NB4 (cell line): ENCODE measurements around the gene NAA60.

ENCODE experiments used
- DNase-seq: peaks from one replicate; pipeline ENCODE4 v3.0.0; 2010; ENCODE audit warnings: low read depth
- H3K4me3 ChIP-seq: one replicate; pipeline ENCODE4 v1.5.1; 2011; ENCODE audit warnings: mild to moderate bottlenecking, low read depth, low read length, moderate library complexity
- MYC ChIP-seq: IDR thresholded peaks from 2 replicates; pipeline ENCODE4 v1.6.1; 2011; ENCODE audit warnings: low read depth, low read length
- POLR2A ChIP-seq: IDR thresholded peaks from 2 replicates; pipeline ENCODE4 v1.6.1; 2011; ENCODE audit warnings: mild to moderate bottlenecking; ENCODE audit not compliant: insufficient read length; ENCODE audit errors: extremely low read depth
- TF ChIP-seq, protein P1 (sequence below): IDR thresholded peaks from one replicate; pipeline ENCODE4 v1.5.1; 2012; ENCODE audit warnings: low read depth, low read length
- TF ChIP-seq, protein P2 (sequence below): IDR thresholded peaks from 2 replicates; pipeline ENCODE4 v1.6.1; 2011; ENCODE audit warnings: low read depth, low read length

NAA60 gene

DNA sequence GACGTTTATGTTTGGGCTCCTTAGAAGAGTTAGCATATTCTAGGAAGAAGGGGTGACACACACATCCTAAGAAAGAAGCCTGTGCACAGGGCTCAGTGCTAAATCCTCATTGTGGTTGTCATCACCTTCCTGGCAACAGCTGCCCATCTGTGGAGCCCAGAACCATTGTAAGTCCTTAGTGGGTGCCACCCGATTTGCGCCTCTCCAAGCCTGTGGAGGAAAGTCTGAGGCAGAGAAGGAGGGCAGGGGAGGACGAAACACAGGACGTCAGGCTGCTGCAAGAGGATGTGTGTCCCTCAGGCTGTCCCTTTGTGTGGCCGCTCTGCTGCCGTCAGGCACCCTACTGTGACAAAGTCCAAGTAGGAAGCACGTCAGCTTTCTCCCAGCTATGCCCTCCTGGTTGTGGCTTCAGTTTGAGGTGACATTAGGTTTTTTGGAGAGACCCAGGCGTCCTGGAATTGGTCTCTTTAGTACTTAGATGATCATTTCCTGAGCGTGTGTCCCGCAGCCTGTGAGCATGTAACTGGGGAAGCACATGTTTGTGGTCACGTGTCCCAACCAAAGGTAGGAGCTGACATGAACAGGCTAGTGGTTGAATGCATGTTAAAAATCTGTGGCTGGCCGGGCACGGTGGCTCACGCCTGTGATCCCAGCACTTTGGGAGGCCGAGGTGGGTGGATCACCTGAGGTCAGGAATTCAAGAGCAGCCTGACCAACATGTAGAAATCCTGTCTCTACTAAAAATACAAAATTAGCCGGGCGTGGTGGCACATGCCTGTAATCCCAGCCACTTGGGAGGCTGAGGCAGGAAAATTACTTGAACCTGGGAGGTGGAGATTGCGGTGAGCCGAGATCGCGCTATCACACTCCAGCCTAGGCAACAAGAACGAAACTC is 68.1 kb downstream of the NAA60 start:
- H3K4me3 ChIP-seq = no peak overlapping the region
- TF ChIP-seq POLR2A (no peak), MYC (no peak)
- TF ChIP-seq, protein P1, sequence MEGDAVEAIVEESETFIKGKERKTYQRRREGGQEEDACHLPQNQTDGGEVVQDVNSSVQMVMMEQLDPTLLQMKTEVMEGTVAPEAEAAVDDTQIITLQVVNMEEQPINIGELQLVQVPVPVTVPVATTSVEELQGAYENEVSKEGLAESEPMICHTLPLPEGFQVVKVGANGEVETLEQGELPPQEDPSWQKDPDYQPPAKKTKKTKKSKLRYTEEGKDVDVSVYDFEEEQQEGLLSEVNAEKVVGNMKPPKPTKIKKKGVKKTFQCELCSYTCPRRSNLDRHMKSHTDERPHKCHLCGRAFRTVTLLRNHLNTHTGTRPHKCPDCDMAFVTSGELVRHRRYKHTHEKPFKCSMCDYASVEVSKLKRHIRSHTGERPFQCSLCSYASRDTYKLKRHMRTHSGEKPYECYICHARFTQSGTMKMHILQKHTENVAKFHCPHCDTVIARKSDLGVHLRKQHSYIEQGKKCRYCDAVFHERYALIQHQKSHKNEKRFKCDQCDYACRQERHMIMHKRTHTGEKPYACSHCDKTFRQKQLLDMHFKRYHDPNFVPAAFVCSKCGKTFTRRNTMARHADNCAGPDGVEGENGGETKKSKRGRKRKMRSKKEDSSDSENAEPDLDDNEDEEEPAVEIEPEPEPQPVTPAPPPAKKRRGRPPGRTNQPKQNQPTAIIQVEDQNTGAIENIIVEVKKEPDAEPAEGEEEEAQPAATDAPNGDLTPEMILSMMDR = no peak
- TF ChIP-seq, protein P2, sequence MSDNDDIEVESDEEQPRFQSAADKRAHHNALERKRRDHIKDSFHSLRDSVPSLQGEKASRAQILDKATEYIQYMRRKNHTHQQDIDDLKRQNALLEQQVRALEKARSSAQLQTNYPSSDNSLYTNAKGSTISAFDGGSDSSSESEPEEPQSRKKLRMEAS = no peak

DNA sequence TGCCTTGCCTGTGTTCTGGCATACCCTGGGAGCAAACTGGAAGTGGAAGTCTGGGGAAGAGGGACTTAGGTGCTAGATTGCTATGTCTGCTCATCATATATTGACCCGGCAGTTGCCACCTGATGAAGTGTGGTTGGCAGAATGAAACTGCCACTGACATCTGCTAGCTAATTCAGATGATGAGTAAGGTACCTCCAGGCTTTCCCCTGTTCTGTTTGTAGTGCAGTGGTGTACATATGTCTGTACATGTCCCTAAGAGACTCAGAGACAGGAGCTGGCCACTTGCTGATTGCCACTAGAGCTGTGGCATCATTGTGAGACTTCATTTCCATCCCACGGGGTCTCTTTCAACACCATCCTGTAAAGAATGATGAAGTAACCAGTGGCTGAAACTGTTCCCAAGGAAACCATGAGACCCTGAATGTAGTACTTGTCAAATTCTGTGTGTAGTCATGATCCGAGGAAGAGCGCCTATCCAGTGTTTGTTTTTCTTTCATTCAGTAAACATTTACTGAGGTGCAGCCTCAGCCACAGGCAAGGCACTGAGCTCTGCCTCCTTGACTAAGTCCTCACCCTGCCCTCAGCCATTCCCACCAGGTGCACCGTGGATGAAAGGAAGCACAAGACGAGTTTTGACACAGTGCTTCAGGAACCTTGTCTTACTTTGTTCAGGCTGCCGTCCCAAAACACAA is 70.6 kb downstream of the NAA60 start:
- no peak for DNase-seq

More for the DNA sequence above, 68.1 kb downstream of the NAA60 start:
- no peak for DNase-seq

GRCh38 chr16:3514621-3515020 is 71.1 kb downstream of the NAA60 start:
- TF ChIP-seq MYC (no peak), POLR2A (no peak)
- TF ChIP-seq, protein P2 = no peak
- TF ChIP-seq, protein P1 = no peak
- no peak for DNase-seq
- H3K4me3 ChIP-seq = no peak overlapping the region

More for the DNA sequence above, 70.6 kb downstream of the NAA60 start:
- no peak overlapping the region for H3K4me3 ChIP-seq
- no peak for TF ChIP-seq MYC
- TF ChIP-seq, protein P2 = no peak
- TF ChIP-seq, protein P1 = no peak
- TF ChIP-seq POLR2A = no peak

GRCh38 chr16:3515897-3516296 is 72.4 kb downstream of the NAA60 start:
- TF ChIP-seq MYC = no peak
- no peak for DNase-seq
- H3K4me3 ChIP-seq = no peak overlapping the region

- H3K4me3 ChIP-seq = no peak overlapping the region
- no peak for DNase-seq
- TF ChIP-seq POLR2A (no peak), MYC (no peak)
- TF ChIP-seq, protein P1 = no peak
- TF ChIP-seq, protein P2 = no peak
Observed at GRCh38 chr16:3518292-3518985, 75.0 kb downstream of the NAA60 start.

- TF ChIP-seq, protein P2 = no peak
- TF ChIP-seq POLR2A (no peak), MYC (no peak)
- TF ChIP-seq, protein P1 = no peak
Observed at GRCh38 chr16:3518986-3519348, 75.5 kb downstream of the NAA60 start.

More at GRCh38 chr16:3518986-3519348, 75.5 kb downstream of the NAA60 start:
- no peak for DNase-seq
- H3K4me3 ChIP-seq = no peak overlapping the region
